ENCODE measurements around the gene PCF11.

DNA sequence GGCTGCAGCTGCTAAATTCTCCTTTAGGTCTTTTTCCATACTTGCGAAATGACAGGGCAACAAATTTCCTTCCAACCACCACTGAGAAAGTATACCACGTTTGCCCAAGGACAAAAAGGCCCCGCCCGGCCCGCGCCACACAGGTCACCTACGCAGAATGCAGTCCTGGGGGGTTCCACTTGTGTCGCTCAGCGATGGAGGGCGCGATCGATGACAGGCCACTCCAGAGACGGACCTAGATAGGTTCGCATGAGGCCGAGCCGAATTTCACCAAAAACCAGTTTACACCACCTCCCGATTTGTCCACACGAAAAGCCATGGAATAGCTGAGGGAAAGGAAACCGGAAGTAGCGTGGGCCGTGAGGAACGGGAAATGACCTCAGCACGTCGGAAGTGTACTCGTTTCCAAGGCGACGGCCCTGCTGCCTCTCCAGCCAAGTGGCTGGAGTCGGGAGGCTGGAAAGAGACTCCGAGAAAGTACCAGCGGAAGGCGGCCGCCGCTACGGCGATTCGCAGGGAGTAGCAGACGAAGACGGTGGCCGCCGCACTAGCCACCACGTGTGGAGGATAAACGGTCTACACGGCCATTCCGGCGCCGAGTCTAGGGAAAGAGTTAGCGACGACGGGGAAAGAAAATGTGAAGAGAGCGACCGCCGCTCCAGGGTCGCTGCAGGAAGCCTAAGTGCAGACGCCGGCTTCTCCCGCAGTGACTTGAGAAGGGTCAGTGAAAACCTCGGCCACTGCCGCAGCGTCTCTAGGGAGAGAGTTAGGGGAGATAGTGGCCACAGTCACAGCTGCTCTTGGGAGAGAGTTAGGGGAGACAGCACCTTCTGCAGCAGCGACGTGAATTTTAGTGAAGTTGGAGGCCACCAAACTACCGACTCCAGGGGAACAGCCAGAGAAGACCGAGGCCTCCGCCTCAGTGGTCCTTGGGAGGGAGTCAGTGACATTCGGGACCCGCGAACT lies 36.7 kb downstream of the PCF11 start, which contains the start of gene ANKRD42:
- TF ChIP-seq TAF1 (IDR thresholded peaks at IDR 0.05; ENCODE audit: borderline replicate concordance, insufficient read depth, low read length), result peak; percentile 89; the same call in 1 of the 2 replicates
- TF ChIP-seq POLR2AphosphoS5 (IDR thresholded peaks at IDR 0.05; ENCODE audit: low read depth, low read length), result peak; percentile 92

Data from PFSK-1 (cell line).